ENCODE results near the gene RRBP1.

RRBP1 gene

DNA sequence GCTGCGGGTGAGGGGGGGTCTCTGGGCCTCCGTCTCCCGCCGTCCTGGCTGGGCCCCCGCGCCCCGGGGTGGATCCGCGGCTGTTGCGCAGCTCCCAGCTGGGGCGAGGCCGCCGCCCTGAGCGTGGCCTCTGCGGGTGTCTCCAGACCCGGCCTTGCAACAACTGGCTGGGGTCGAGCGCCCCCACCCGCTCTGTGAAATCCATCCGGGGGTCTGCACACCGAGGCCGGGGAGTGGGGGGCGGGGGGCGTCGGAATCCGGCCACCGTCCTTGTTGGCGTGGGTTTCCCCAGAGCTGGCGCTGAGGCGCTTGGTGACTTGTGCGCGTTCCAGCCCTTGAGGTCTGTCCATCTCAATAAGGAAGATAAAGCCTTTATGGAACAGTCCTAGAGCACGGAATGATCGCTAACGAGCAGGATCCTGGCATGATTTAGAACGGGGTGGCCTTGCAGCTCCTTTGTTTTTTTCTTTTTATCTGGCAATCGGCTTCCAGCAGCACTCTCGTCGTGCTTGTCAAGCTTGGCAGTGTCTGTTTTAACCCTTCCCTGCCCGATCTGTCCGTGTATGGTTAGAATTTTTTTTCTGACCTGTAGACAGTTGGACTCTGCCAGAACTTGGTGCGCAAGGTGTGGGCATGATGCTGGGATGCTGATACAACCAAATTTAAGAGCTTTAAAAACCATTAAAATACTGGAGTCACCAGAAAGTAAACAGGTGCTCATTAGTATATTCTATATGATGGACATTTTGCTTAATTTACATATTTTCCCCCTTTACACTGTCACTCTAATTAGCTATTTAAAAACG lies 111.5 kb downstream of the RRBP1 start:
- no peak for DNase-seq

DNA sequence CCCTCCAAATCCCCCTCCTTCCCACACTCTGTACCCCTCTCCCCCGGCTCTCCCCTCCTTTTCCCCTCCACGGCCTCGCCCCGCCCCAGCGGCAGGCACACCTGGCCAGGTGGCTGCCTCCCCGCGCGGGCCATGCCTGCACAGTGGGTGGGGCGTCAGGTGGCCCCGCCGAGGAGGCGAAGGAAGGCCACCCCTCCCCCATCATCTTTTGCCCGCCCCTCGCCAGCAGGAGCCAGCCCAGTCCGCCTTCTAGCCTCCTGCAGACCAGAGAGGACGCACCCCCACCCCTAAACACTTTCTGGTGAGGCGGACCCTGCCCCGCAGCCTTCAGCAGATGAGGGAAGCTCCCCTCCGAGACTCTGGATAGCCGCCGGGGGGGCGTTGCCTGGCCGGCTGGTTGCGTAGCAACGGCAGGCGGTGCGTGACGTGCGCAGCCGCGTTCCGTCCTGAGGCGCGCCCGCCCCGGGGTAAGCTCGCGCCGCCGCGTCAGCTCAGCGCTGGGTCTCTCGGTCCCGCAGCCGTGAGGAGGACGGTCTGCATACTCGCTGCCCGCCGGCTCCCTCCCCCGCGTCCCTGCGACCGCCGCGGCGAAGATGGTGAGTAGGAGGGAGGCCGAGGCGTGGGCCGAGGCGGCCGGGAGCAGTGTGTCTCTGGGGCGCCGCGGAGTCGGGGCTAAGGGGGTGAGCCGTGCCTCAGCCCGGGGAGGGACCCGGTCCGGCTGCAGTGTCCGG lies 112.3 kb downstream of the RRBP1 start, which contains the start of gene DSTN:
TSS of gene DSTN (plus strand) at position 460 of the 731 bp plus-strand sequence. CDS start at position 594, 134 bp downstream.
- DNase-seq, result peak; percentile 95

DNA sequence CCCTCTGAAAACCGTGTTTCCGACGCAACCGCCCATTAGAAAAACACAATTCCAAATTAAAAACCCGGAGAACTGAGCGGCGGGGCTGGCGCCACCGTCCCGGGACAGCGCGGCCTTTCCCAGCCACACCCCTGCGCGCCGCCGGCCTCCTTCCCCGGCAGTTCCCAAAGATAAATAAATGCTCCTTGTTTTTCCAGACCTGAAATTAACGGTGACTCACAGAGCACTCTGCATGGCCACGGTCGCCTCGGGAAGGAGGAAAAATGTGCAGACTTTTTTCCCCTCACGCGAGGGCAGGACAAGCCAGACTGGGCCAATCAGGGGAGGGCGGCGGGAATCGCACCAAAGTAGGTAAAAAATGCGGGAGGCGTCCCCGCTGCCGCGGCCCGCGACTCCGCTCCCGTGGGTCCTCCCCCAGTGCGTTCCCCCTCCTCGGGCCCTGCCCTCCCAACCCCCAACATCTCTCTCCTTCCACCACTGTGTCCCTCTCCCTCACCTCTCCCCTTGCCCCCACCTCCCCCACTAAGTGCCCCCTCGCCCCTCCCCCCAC lies 113.0 kb downstream of the RRBP1 start:
- DNase-seq, result peak; percentile 64

DNA sequence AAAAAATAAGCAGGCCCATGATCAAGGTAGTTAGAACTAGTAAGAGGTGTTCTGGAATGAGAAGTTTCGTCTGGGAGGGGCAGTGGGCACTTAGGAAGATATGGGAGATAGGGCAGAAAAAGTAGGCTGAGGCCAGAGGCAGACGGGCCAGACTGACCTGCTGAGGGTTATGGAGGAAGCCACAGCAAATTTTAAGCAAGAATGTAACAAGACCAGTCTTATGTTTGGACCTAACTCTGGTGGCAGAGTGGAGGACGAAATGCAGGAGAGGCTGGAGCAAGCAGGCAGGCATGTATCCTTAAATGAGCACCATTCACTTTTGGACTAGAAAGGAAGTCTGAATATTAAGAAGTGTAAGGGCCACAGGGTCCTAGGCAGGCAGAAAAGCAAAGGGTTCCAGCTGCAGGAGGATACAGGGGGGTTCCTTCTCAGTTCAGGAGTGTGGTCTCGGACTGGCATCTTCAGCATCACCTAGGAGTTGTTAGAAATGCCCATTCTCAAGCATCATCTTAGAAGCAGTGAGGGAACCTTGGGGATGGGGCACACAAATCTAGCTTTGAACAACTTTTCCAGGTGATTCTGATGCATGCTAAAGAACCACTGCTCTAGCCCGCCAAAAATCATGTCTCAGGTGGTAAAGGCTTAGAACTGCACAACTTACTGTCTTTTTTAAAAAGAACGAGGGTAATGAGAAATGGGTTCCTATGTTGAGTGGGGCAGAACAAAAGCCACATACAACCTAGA lies 113.8 kb downstream of the RRBP1 start:
- no peak for DNase-seq

DNA sequence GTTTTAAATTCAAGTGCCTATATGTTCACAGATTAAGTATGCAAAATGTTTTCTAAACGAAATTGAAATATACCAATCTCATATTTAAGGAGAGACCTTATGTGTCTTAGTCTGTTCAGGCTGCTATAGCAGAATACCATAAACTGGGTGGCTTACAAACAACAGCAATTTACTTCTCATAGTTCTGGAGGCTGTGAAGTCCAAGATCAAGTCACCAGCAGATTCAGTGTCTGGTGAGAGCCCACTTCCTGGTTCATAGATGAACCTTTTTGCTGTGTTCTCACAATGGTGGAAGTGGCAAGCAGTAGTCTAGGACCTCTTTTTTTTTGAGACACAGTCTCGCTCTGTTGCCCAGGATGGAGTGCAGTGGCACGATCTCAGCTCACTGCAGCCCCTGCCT lies 115.7 kb downstream of the RRBP1 start:
- DNase-seq, result no peak

DNA sequence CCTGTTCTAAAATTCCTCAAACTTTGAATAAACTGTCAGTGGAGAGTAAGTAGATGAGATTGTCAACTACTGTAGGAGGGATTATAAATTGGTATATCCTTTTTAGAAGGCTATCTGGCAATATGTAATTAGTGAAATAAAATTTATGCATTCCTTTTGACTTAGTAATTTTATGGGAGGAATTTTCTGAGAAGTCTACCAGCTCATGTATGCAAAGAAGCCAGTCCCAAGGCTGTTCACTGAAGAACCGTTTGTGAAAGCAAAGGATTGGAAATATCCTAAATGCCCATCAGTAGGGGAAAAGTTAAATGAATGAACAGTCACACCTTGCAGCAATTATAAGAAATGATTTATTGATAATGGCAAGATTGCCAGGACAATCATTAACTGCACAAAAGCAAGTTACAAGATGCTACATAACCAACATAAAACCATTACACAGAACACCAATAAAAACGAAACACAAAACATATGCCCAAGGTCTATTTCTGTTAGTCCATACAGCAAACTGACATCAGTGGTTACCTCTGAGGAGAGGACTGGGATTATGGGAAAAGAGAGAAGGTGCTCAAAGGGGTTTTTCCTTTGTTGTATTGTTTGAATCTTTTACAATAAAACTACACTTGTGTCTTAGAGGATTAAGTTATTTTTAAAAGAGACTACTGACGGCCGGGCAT lies 116.7 kb downstream of the RRBP1 start:
- DNase-seq, result no peak

Data from activated CD8-positive, alpha-beta memory T cell treated with anti-CD3 and anti-CD28 coated beads for 24 hours (primary cell).